Common myeloid progenitor, CD34-positive (primary cell): Measurements from ENCODE around the gene CDH1.
"Not testable (repeated sequence)": the region's sequence is repeated elsewhere in the genome, so short reads cannot be mapped to it uniquely, and the experiment has no call there.

ENCODE experiments used
- CTCF ChIA-PET: fragments of 350-600 bp; sonication (Branson Sonifier 250); formaldehyde crosslinking; loops from one replicate; lab custom pipeline; 2021; ENCODE audit warnings: antibody characterized with exemption; lab: Charles Lee
- POLR2A ChIA-PET: fragments of 350-600 bp; sonication (Branson Sonifier 250); formaldehyde crosslinking; loops from one replicate; lab custom pipeline; 2021; ENCODE audit warnings: antibody characterized with exemption; lab: Charles Lee
- DNase-seq, 3 donors: peaks; one replicate each; pipeline versions ENCODE4 v3.0.0 to v3.0.0-alpha.2; 2013
- H3K27ac ChIP-seq, 2 experiments: 1 replicate in 1 of 2; 2 replicates in 1 of 2; pipeline ENCODE4 v1.7.0; 2013; ENCODE audit warnings: inconsistent platforms in 2 of 2, low read length in 2 of 2, mild to moderate bottlenecking in 2 of 2, low read depth in 1 of 2, moderate library complexity in 1 of 2; ENCODE audit not compliant: severe bottlenecking in 2 of 2, insufficient read depth in 1 of 2, poor library complexity in 1 of 2
- H3K27me3 ChIP-seq, 5 experiments: replicated peaks in 2 of 5; 1 replicate in 3 of 5; 2 replicates in 2 of 5; pipeline versions ENCODE4 v1.6.1 to v1.7.0; 2013; ENCODE audit warnings: low read length in 4 of 5, mild to moderate bottlenecking in 2 of 5, moderate library complexity in 2 of 5, inconsistent platforms in 1 of 5; ENCODE audit not compliant: insufficient read depth in 5 of 5, control insufficient read depth in 4 of 5
- H3K36me3 ChIP-seq, 4 experiments: 1 replicate in 2 of 4; 2 replicates in 2 of 4; pipeline versions ENCODE4 v1.6.1 to v1.7.0; 2013; ENCODE audit warnings: low read length in 3 of 4, control low read depth in 1 of 4, mild to moderate bottlenecking in 1 of 4; ENCODE audit not compliant: control insufficient read depth in 4 of 4, insufficient read depth in 4 of 4
- H3K4me1 ChIP-seq, 4 experiments: 1 replicate in 3 of 4; 2 replicates in 1 of 4; pipeline versions ENCODE4 v1.6.1 to v1.7.1; 2013; ENCODE audit warnings: low read length in 3 of 4, mild to moderate bottlenecking in 3 of 4, control low read depth in 1 of 4, inconsistent platforms in 1 of 4, moderate library complexity in 1 of 4; ENCODE audit not compliant: control insufficient read depth in 4 of 4, insufficient read depth in 4 of 4; ENCODE audit errors: control extremely low read depth in 1 of 4
- H3K4me3 ChIP-seq, 7 experiments: 1 replicate in 4 of 7; 2 replicates in 3 of 7; pipeline versions ENCODE4 v1.5.1 to v1.7.0; 2013; ENCODE audit warnings: mild to moderate bottlenecking in 7 of 7, low read length in 6 of 7, moderate library complexity in 6 of 7, inconsistent platforms in 2 of 7, low read depth in 2 of 7, control low read depth in 1 of 7; ENCODE audit not compliant: insufficient read depth in 4 of 7, control insufficient read depth in 1 of 7; ENCODE audit errors: extremely low read depth in 1 of 7
- H3K9me3 ChIP-seq, 5 experiments: 1 replicate in 4 of 5; 2 replicates in 1 of 5; pipeline versions ENCODE4 v1.6.1 to v1.7.1; 2013; ENCODE audit warnings: low read length in 4 of 5, mild to moderate bottlenecking in 2 of 5, inconsistent platforms in 1 of 5, low read depth in 1 of 5, moderate library complexity in 1 of 5; ENCODE audit not compliant: control insufficient read depth in 4 of 5, insufficient read depth in 2 of 5; ENCODE audit errors: control extremely low read depth in 1 of 5
- WGBS: methylation state at CpG from one replicate; pipeline ENCODE4 v1.1.5; 2013; ENCODE audit not compliant: insufficient coverage; 5-methylcytosine and 5-hydroxymethylcytosine counted together

CDH1 gene

DNA sequence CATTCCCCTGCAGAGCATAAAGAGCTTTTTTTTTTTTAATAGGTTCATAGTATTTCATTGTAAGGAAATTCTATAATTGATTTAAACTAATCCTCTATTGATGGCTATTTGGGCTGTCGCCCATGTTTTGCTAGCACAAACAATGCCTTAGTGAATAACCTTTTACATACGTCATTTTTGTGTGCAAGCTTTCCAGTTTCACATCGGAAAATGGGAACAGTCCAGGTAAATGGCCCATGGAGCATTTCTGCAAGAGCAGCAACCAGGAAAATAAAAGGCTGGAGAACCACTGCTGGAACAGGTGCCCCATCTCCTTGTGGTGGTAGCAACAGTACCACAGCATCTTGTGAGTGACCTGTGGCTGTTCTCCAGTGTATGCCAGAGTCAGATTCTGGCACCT lies 48.6 kb downstream of the CDH1 start:
- no peaks in the 10 kb centered on the region for H3K9me3 ChIP-seq
- no peak overlapping the region for H3K4me3 ChIP-seq
- H3K4me1 ChIP-seq = peaks cover 6 to 23% (median 15%) of the 10 kb centered on the region in 4 experiments
- ChIA-PET POLR2A (no interaction called here), CTCF (no interaction called here)
- WGBS = 98% methylated on average over 3 of the region's 3 CpGs
- no peaks in the 10 kb centered on the region for H3K27me3 ChIP-seq
- H3K27ac ChIP-seq = no peak overlapping the region
- no peaks in the 10 kb centered on the region for H3K36me3 ChIP-seq
- DNase-seq = no peak

DNA sequence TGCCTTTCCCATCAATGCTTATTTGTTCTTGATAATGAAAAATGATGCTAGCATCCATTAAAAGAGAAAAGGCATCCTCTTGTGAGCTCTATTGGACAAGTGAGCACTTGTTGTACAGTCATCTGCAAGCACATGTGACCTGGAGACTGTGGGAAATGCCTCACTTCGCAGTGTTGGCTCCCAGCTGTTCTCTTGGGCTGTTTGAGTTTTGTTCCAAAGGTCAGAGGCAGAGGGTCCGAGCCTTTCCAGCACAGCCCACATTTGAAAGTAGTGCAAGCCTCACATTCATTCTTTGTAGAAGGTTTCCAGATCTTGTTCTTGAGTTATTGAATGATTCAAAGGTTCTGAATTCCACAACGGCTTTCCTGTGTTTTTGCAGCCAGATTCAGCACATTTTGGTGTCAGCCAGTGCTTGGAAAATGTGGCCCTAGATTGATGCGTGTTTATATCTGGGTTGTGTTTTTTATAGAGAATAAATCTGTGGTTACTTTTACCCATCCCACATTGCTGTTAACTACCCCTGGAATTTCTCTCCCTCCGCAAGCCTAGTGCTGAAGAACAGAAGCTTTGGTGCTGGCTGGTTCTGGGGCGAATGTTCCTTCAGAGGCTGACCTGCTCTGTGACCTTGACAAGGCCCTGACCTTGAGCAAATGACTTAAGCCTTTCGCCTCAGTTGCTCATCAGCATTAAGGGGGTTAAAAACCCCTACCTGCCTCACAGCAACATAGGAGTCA lies 49.8 kb downstream of the CDH1 start:
- CTCF ChIA-PET = interaction anchor here (0.7 to 1.0 kb wide), 2 partner anchors 10 to 80 kb away, joined by 3 read pairs; no protein-coding TSS in a partner anchor
- POLR2A ChIA-PET = no interaction called here
- 96% methylated on average over 4 of the region's 7 CpGs for WGBS
- Histone ChIP-seq H3K36me3 (no peaks in the 10 kb centered on the region), H3K4me1 (peaks cover 6 to 18% (median 11%) of the 10 kb centered on the region in 4 experiments), H3K4me3 (no peak overlapping the region), H3K9me3 (no peaks in the 10 kb centered on the region), H3K27me3 (no peaks in the 10 kb centered on the region), H3K27ac (no peak overlapping the region)
- DNase-seq = no peak

DNA sequence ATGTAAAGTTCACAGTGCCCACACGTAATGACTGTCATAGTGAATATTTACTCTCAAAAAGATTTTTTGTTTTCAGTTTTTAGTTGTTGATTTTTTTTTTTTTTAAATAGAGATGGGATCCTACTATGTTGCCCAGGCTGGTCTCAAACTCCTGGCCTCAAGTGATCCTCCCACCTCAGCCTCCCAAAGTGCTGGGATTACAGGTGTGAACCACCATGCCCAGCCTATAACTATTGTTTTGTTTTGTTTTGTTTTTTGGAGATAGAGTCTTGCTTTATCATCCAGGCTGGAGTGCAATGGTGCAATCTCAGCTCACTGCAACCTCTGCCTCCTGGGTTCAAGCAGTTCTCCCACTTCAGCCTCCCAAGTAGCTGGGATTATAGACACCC lies 50.3 kb downstream of the CDH1 start:
- CTCF ChIA-PET = interaction anchor here (0.9 to 1.0 kb wide), 2 partner anchors 10 to 15 kb away, joined by 3 read pairs; no protein-coding TSS in a partner anchor
- peaks cover 5 to 12% (median 5%) of the 10 kb centered on the region in 4 experiments for H3K4me1 ChIP-seq
- POLR2A ChIA-PET, H3K27ac ChIP-seq, H3K9me3 ChIP-seq, H3K36me3 ChIP-seq, H3K27me3 ChIP-seq, H3K4me3 ChIP-seq, DNase-seq: not testable (repeated sequence)
- no CpG with 5 or more reads among the region's 1 CpG for WGBS

- Histone ChIP-seq H3K27me3 (no peaks in the 10 kb centered on the region), H3K9me3 (no peaks in the 10 kb centered on the region), H3K36me3 (no peaks in the 10 kb centered on the region), H3K4me1 (peaks cover 0 to 16% (median 7%) of the 10 kb centered on the region in 4 experiments), H3K4me3 (no peak overlapping the region), H3K27ac (no peak overlapping the region)
- peak in 1 of 3 donors; percentile 9 for DNase-seq
- ChIA-PET CTCF (no interaction called here), POLR2A (no interaction called here)
- WGBS = 50% methylated on average over 8 of the region's 9 CpGs
Observed at GRCh38 chr16:68790130-68790761, 53.2 kb downstream of the CDH1 start.

- Histone ChIP-seq H3K27ac (no peak overlapping the region), H3K4me3 (no peak overlapping the region), H3K36me3 (no peaks in the 10 kb centered on the region), H3K4me1 (peaks cover 0 to 16% (median 7%) of the 10 kb centered on the region in 4 experiments), H3K9me3 (no peaks in the 10 kb centered on the region), H3K27me3 (no peaks in the 10 kb centered on the region)
- no peak for DNase-seq
- 100% methylated on average over 3 of the region's 4 CpGs for WGBS
- ChIA-PET POLR2A (no interaction called here), CTCF (no interaction called here)
Observed at GRCh38 chr16:68790944-68791343, 53.9 kb downstream of the CDH1 start.

DNA sequence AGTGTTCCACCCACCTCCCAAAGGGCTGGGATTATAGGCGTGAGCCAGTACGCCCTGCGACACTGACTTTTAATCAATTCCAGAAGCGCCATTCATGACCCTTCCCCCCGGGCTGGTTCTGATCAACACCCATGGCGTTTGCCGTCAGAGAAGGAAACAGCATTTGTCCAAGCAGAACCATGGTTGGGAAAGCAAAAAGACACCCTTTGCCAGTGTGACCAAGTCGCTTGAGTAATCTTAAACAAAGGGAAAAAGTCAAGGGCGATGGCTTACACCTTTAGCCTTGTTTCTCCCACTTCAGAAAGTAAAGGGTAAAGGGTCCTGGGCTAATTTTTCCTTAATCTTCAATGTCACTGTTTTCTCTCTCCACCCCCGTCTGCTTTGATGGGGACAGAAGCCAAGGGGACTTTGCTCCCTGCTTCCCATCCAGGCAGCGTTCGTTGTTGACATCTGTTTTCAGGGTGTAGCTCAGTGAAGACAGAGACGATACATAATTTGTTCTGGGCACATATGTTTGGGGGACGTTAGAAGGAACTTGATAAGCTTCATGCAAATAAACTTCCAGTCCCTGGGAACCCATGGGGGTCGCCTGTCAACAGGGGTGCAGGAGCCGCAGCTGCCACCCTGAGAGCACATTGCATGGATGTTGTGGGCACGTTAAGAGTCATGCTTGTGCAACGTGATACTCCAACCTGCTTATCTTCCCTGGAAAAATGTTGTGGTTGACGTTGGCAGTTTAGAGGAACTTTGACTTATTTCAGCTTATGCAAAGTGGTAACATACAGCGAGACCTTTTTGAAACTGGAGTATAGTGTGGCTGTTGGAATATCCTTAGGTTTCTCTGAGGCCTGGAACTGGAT lies 55.6 kb downstream of the CDH1 start:
- Histone ChIP-seq H3K27me3 (no peaks in the 10 kb centered on the region), H3K36me3 (no peaks in the 10 kb centered on the region), H3K9me3 (no peaks in the 10 kb centered on the region), H3K4me1 (peaks cover 0 to 16% (median 7%) of the 10 kb centered on the region in 4 experiments), H3K4me3 (no peak overlapping the region), H3K27ac (no peak overlapping the region)
- ChIA-PET POLR2A (no interaction called here), CTCF (interaction anchor here (1.9 kb wide), 1 partner anchor 42 kb away, joined by 4 read pairs; no protein-coding TSS in a partner anchor)
- DNase-seq = peak; percentile 25 to 80 (median 67)
- WGBS = 59% methylated on average over 17 of the region's 20 CpGs
